ENCODE results near the gene FBH1.

DNA sequence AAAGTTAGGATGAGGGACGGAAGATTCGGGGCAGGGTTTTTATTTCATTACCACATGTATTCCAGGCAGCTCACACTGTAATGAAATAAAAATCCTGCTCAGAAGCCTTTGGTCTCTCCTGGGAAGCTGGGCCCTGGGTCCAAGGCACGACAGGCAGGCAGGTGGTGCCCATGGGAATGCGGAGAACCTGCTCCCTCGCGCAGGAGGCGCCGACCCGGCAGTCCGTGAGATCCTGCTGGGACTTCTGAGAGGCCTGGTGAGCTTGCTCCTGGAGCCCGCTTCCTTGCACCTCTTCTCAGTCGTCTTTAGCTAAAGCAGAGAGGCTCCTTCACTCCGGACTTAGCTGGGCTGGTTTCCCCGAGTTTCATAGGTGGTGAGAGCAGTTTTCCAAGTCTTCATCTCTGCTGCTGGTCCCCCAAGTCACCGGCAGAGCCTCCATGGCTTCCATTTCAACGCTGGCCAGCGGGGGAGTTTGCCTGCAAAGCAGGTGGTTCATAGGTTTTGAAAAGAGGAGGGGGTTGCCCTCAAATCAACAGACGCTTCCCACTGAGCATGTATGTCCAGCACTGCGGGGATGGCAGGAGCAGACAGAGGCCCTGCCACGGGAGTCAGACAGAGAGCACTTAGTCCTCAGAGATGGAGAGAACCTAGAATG is 62.8 kb downstream of the FBH1 start:
- TF ChIP-seq, protein P1, sequence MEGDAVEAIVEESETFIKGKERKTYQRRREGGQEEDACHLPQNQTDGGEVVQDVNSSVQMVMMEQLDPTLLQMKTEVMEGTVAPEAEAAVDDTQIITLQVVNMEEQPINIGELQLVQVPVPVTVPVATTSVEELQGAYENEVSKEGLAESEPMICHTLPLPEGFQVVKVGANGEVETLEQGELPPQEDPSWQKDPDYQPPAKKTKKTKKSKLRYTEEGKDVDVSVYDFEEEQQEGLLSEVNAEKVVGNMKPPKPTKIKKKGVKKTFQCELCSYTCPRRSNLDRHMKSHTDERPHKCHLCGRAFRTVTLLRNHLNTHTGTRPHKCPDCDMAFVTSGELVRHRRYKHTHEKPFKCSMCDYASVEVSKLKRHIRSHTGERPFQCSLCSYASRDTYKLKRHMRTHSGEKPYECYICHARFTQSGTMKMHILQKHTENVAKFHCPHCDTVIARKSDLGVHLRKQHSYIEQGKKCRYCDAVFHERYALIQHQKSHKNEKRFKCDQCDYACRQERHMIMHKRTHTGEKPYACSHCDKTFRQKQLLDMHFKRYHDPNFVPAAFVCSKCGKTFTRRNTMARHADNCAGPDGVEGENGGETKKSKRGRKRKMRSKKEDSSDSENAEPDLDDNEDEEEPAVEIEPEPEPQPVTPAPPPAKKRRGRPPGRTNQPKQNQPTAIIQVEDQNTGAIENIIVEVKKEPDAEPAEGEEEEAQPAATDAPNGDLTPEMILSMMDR (IDR thresholded peaks at IDR 0.05), result no peak
- TF ChIP-seq POLR2A (IDR thresholded peaks at IDR 0.05), result no peak
